Neural cell (in vitro differentiated cells): ENCODE data around the gene KCNJ5. TPM values are rescaled to one million over a fixed set of nuclear protein-coding genes. Genes with fewer than 3 reads are reported as not detected.

Source experiments
- H2AFZ ChIP-seq: fragments of 200-600, 300-800 bp; sonication (generic), shearing (Covaris generic); 2 replicates; pipeline ENCODE4 v1.6.0; 2014; ENCODE audit warnings: low read depth, mild to moderate bottlenecking, antibody characterized with exemption, low read length, moderate library complexity
- H3F3A ChIP-seq: fragments of 200-600 bp; shearing (Covaris generic); 2 replicates; pipeline ENCODE4 v1.6.1; 2016; ENCODE audit warnings: mild to moderate bottlenecking, moderate library complexity, mixed read lengths, antibody characterized with exemption, low read length; ENCODE audit not compliant: insufficient read depth, poor library complexity, severe bottlenecking
- H3K27ac ChIP-seq: fragments of 200-600, 300-800 bp; sonication (generic), shearing (Covaris generic); 2 replicates; pipeline ENCODE4 v1.5.1; 2014; ENCODE audit warnings: mild to moderate bottlenecking, low read length, moderate library complexity
- H3K27me3 ChIP-seq: fragments of 300-800, 200-600 bp; sonication (generic), shearing (Covaris generic); 2 replicates; pipeline ENCODE4 v1.6.0; 2014; ENCODE audit warnings: mild to moderate bottlenecking, low read depth, low read length, moderate library complexity; ENCODE audit not compliant: insufficient read depth
- H3K36me3 ChIP-seq: fragments of 300-800, 200-600 bp; sonication (generic), shearing (Covaris generic); 2 replicates; pipeline ENCODE4 v1.5.1; 2014; ENCODE audit warnings: mild to moderate bottlenecking, antibody characterized with exemption, low read length, moderate library complexity; ENCODE audit not compliant: insufficient read depth
- H3K4me2 ChIP-seq: fragments of 300-800, 200-600 bp; sonication (generic), shearing (Covaris generic); 2 replicates; pipeline ENCODE4 v1.6.0; 2014; ENCODE audit warnings: mild to moderate bottlenecking, low read length
- H3K4me3 ChIP-seq: fragments of 300-800, 200-600 bp; sonication (generic), shearing (Covaris generic); 2 replicates; pipeline ENCODE4 v1.5.1; 2014; ENCODE audit warnings: mild to moderate bottlenecking, low read length, moderate library complexity
- H3K79me2 ChIP-seq: fragments of 200-600 bp; shearing (Covaris generic); replicated peaks from 2 replicates; pipeline ENCODE4 v1.6.0; 2014; ENCODE audit warnings: mild to moderate bottlenecking, low read length, moderate library complexity; ENCODE audit not compliant: insufficient read depth
- H3K9ac ChIP-seq: fragments of 300-800, 200-600 bp; sonication (generic), shearing (Covaris generic); 2 replicates; pipeline ENCODE4 v1.6.1; 2016; ENCODE audit warnings: mild to moderate bottlenecking, low read length, mixed read lengths
- H3K9me2 ChIP-seq: fragments of 200-600 bp; shearing (Covaris generic); 2 replicates; pipeline ENCODE4 v1.6.1; 2016; ENCODE audit warnings: mild to moderate bottlenecking, low read length, mixed read lengths; ENCODE audit not compliant: insufficient read depth
- H3K9me3 ChIP-seq: fragments of 200-600, 300-800 bp; sonication (generic), shearing (Covaris generic); 2 replicates; pipeline ENCODE4 v1.6.1; 2016; ENCODE audit warnings: mild to moderate bottlenecking, mixed run types, low read length, moderate library complexity, mixed read lengths
- H4K20me1 ChIP-seq: fragments of 200-600 bp; shearing (Covaris generic); 2 replicates; pipeline ENCODE4 v1.6.1; 2016; ENCODE audit warnings: mild to moderate bottlenecking, mixed run types; ENCODE audit not compliant: insufficient read depth
- EP300 ChIP-seq: fragments of 450-650 bp; conservative IDR thresholded peaks from 2 replicates; pipeline ENCODE4 v1.6.1; 2014; ENCODE audit warnings: antibody characterized with exemption, mild to moderate bottlenecking, moderate library complexity; ENCODE audit not compliant: poor library complexity, severe bottlenecking
- EZH2 ChIP-seq: fragments of 200-600, 300-800 bp; shearing (Covaris generic), sonication (generic); IDR thresholded peaks from 2 replicates; pipeline ENCODE4 v1.6.1; 2014; ENCODE audit warnings: antibody characterized with exemption, low read length, borderline replicate concordance, mild to moderate bottlenecking; ENCODE audit not compliant: insufficient read depth, poor library complexity, severe bottlenecking
- MXI1 ChIP-seq: fragments of 450-650 bp; conservative IDR thresholded peaks from 2 replicates; pipeline ENCODE4 v1.6.1; 2014; ENCODE audit warnings: antibody characterized with exemption, mild to moderate bottlenecking; ENCODE audit not compliant: poor library complexity, severe bottlenecking
- POLR2AphosphoS5 ChIP-seq: IDR thresholded peaks from 2 replicates; pipeline ENCODE4 v1.6.1; 2012
- RAD21 ChIP-seq: fragments of 450-650 bp; conservative IDR thresholded peaks from 2 replicates; pipeline ENCODE4 v1.6.1; 2014; ENCODE audit warnings: antibody characterized with exemption, mild to moderate bottlenecking, moderate library complexity
- SMC3 ChIP-seq: fragments of 450-650 bp; conservative IDR thresholded peaks from 2 replicates; pipeline ENCODE4 v1.6.1; 2014; ENCODE audit warnings: antibody characterized with exemption, mild to moderate bottlenecking, moderate library complexity; ENCODE audit not compliant: poor library complexity
- TAF1 ChIP-seq: IDR thresholded peaks from 2 replicates; pipeline ENCODE4 v1.6.1; 2012; ENCODE audit warnings: low read depth
- polyA plus RNA-seq: library from polyadenylated mRNA; depleted of rRNA; stranded (reverse); fragments of >200 nt; gene quantifications from 2 replicates; pipeline ENCODE4 v1.2.3, GENCODE V29; 2014
- TF ChIP-seq, protein P1 (sequence below): IDR thresholded peaks from 2 replicates; pipeline ENCODE4 v1.6.1; 2012; ENCODE audit warnings: borderline replicate concordance
- TF ChIP-seq, protein P2 (sequence below): fragments of 450-650 bp; IDR thresholded peaks from 2 replicates; pipeline ENCODE4 v1.5.1; 2014; ENCODE audit warnings: antibody characterized with exemption, mild to moderate bottlenecking, moderate library complexity; ENCODE audit not compliant: poor library complexity, severe bottlenecking

Gene KCNJ5
- polyA plus RNA-seq, 1 donor from 2014 or later, result 1.1 TPM

DNA sequence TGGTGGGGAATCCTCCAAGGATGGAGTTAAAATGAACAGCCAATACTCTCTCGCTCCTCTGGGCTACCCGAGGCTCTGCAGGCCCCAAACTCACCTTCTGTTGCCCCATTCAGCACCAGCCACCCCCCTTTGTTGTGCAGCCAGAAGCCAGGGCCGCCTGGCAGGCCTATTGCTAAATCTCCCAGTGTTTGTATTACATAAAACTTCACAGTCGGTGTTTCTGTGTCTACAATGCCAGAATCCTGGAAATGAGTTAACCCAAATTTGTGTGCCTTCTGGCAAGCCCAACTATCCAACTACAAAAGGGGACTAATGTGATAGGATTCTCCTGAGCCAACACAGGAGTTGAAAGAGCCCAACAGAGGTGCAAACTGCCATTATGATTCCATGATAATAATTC is 9.3 kb downstream of the KCNJ5 start:
- TF ChIP-seq, protein P1, sequence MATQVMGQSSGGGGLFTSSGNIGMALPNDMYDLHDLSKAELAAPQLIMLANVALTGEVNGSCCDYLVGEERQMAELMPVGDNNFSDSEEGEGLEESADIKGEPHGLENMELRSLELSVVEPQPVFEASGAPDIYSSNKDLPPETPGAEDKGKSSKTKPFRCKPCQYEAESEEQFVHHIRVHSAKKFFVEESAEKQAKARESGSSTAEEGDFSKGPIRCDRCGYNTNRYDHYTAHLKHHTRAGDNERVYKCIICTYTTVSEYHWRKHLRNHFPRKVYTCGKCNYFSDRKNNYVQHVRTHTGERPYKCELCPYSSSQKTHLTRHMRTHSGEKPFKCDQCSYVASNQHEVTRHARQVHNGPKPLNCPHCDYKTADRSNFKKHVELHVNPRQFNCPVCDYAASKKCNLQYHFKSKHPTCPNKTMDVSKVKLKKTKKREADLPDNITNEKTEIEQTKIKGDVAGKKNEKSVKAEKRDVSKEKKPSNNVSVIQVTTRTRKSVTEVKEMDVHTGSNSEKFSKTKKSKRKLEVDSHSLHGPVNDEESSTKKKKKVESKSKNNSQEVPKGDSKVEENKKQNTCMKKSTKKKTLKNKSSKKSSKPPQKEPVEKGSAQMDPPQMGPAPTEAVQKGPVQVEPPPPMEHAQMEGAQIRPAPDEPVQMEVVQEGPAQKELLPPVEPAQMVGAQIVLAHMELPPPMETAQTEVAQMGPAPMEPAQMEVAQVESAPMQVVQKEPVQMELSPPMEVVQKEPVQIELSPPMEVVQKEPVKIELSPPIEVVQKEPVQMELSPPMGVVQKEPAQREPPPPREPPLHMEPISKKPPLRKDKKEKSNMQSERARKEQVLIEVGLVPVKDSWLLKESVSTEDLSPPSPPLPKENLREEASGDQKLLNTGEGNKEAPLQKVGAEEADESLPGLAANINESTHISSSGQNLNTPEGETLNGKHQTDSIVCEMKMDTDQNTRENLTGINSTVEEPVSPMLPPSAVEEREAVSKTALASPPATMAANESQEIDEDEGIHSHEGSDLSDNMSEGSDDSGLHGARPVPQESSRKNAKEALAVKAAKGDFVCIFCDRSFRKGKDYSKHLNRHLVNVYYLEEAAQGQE, result no peak
- no peak for TF ChIP-seq EZH2
- no peak for TF ChIP-seq EP300
- TF ChIP-seq MXI1, result no peak
- no peak for TF ChIP-seq RAD21
- TF ChIP-seq, protein P2, sequence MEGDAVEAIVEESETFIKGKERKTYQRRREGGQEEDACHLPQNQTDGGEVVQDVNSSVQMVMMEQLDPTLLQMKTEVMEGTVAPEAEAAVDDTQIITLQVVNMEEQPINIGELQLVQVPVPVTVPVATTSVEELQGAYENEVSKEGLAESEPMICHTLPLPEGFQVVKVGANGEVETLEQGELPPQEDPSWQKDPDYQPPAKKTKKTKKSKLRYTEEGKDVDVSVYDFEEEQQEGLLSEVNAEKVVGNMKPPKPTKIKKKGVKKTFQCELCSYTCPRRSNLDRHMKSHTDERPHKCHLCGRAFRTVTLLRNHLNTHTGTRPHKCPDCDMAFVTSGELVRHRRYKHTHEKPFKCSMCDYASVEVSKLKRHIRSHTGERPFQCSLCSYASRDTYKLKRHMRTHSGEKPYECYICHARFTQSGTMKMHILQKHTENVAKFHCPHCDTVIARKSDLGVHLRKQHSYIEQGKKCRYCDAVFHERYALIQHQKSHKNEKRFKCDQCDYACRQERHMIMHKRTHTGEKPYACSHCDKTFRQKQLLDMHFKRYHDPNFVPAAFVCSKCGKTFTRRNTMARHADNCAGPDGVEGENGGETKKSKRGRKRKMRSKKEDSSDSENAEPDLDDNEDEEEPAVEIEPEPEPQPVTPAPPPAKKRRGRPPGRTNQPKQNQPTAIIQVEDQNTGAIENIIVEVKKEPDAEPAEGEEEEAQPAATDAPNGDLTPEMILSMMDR, result no peak
- no peak for TF ChIP-seq POLR2AphosphoS5
- TF ChIP-seq SMC3, result no peak
- no peak for TF ChIP-seq TAF1
- no peak overlapping the region for H3K9ac ChIP-seq
- no peaks in the 10 kb centered on the region for H3K36me3 ChIP-seq
- H2AFZ ChIP-seq, result no peak overlapping the region
- no peak overlapping the region for H3K4me3 ChIP-seq
- no peaks in the 10 kb centered on the region for H3K9me2 ChIP-seq
- H4K20me1 ChIP-seq, result no peaks in the 10 kb centered on the region
- no peaks in the 10 kb centered on the region for H3F3A ChIP-seq
- no peaks in the 10 kb centered on the region for H3K9me3 ChIP-seq
- no peak overlapping the region for H3K4me2 ChIP-seq
- no peak overlapping the region for H3K27ac ChIP-seq
- peaks cover 61% of the 10 kb centered on the region for H3K27me3 ChIP-seq
- H3K79me2 ChIP-seq, result no peaks in the 10 kb centered on the region

DNA sequence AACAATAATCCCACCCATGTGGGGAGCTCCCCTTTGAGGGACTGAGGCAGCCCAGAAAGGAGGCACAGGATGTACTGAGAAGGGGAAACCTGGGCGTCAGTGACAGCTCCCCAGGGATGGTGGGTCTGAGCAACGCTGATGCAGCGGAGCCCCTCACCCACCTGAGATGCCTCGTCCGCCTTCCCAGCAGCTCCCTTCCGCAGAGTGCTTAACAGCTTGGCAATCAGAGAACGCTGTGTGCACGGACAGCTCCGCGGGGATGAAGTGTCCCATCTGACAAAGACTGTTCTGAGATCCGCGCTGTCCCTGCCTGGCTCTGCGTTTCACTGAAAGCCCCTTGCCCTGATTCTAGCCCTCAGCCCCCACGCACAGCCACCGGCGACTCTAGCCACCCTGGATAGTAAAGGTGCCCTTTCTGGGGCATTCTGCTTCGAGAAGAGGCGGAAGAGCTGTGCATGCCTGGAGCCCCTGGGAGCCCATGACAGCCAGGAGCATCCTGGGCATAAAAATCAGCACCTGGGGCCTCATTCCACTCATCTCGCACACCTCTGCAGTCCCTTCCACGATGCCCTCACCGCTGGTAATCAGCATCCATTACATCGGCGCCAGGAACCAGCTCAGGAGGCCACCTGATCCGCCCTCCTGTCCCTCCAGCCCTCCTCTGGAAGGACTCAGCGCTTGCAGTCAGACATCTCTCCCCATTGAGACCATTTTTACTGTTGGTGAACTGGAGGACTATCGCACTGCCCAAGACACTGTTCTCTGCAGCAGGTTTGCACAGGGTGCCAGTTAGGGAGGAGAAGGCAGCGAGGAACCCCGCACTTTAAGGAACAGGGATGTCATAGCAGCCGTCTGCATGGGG is 10.7 kb downstream of the KCNJ5 start:
- no peaks in the 10 kb centered on the region for H3K9me2 ChIP-seq
- no peaks in the 10 kb centered on the region for H3K36me3 ChIP-seq
- H3K27me3 ChIP-seq, result peaks cover 75% of the 10 kb centered on the region
- H4K20me1 ChIP-seq, result no peaks in the 10 kb centered on the region
- no peaks in the 10 kb centered on the region for H3K79me2 ChIP-seq
- TF ChIP-seq EP300 (peak; percentile 18), POLR2AphosphoS5 (peak; percentile 64), TAF1 (peak; percentile 6), SMC3 (no peak)
- TF ChIP-seq, protein P2, result no peak
- H3K27ac ChIP-seq, result peak overlapping the region; percentile 32
- peak overlapping the region; percentile 51 for H3K4me3 ChIP-seq
- peak overlapping the region; percentile 10 for H2AFZ ChIP-seq
- H3F3A ChIP-seq, result no peaks in the 10 kb centered on the region
- peak overlapping the region; percentile 51 for H3K9ac ChIP-seq
- H3K9me3 ChIP-seq, result no peaks in the 10 kb centered on the region
- no peak overlapping the region for H3K4me2 ChIP-seq
